ENCODE measurements around the gene ING3. TPM values are rescaled to one million over a fixed set of nuclear protein-coding genes. Genes with fewer than 3 reads are reported as not detected.

Gene ING3
- total RNA-seq, 1 experiment from 2014 or later, result 9.1 TPM

DNA sequence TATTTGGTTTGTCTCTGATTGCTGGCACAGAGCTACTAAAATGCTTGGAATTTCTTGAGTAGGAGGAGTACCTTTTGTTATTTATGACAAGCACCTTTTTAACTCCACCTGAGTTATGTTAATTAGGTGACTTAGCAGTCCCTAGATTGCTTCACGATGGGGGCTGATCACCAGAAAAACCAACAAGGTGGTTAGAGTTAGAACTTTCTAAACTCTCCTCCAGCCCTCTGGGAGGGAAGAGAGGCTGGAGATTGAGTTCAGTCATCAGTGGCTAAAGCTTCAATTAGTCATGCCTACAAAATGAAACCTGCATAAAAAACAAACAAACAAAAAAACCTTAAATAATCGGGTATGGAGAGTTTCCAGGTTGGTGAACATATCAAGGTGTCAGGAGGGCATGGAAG, 23.6 kb upstream of the ING3 start:
- Histone ChIP-seq H3K4me3 (ENCODE audit: low read depth in 2 of 2, low read length in 2 of 2) (no peak overlapping the region), H3K9me3 (ENCODE audit: control insufficient read depth, insufficient read depth, low read depth, low read length) (no peaks in the 10 kb centered on the region), H3K27me3 (ENCODE audit: control insufficient read depth, insufficient read depth, low read length) (no peaks in the 10 kb centered on the region), H3K36me3 (ENCODE audit: control insufficient read depth, insufficient read depth, low read length) (no peaks in the 10 kb centered on the region), H3K4me1 (ENCODE audit: control insufficient read depth, insufficient read depth, low read length) (no peaks in the 10 kb centered on the region), H3K27ac (ENCODE audit: low read length) (no peak overlapping the region)
- TF ChIP-seq, protein P1, sequence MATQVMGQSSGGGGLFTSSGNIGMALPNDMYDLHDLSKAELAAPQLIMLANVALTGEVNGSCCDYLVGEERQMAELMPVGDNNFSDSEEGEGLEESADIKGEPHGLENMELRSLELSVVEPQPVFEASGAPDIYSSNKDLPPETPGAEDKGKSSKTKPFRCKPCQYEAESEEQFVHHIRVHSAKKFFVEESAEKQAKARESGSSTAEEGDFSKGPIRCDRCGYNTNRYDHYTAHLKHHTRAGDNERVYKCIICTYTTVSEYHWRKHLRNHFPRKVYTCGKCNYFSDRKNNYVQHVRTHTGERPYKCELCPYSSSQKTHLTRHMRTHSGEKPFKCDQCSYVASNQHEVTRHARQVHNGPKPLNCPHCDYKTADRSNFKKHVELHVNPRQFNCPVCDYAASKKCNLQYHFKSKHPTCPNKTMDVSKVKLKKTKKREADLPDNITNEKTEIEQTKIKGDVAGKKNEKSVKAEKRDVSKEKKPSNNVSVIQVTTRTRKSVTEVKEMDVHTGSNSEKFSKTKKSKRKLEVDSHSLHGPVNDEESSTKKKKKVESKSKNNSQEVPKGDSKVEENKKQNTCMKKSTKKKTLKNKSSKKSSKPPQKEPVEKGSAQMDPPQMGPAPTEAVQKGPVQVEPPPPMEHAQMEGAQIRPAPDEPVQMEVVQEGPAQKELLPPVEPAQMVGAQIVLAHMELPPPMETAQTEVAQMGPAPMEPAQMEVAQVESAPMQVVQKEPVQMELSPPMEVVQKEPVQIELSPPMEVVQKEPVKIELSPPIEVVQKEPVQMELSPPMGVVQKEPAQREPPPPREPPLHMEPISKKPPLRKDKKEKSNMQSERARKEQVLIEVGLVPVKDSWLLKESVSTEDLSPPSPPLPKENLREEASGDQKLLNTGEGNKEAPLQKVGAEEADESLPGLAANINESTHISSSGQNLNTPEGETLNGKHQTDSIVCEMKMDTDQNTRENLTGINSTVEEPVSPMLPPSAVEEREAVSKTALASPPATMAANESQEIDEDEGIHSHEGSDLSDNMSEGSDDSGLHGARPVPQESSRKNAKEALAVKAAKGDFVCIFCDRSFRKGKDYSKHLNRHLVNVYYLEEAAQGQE (IDR thresholded peaks at IDR 0.05; ENCODE audit: insufficient read depth in 1 of 2, low read depth in 2 of 2, low read length in 1 of 2), result no peak
- TF ChIP-seq SIN3A (IDR thresholded peaks at IDR 0.05; ENCODE audit: borderline replicate concordance, insufficient read depth, low read depth, low read length) (no peak), POLR2AphosphoS5 (IDR thresholded peaks at IDR 0.05; ENCODE audit: low read depth, low read length) (no peak), TCF7L2 (IDR thresholded peaks at IDR 0.05; ENCODE audit: low read depth, low read length) (no peak)
- TF ChIP-seq, protein P2, sequence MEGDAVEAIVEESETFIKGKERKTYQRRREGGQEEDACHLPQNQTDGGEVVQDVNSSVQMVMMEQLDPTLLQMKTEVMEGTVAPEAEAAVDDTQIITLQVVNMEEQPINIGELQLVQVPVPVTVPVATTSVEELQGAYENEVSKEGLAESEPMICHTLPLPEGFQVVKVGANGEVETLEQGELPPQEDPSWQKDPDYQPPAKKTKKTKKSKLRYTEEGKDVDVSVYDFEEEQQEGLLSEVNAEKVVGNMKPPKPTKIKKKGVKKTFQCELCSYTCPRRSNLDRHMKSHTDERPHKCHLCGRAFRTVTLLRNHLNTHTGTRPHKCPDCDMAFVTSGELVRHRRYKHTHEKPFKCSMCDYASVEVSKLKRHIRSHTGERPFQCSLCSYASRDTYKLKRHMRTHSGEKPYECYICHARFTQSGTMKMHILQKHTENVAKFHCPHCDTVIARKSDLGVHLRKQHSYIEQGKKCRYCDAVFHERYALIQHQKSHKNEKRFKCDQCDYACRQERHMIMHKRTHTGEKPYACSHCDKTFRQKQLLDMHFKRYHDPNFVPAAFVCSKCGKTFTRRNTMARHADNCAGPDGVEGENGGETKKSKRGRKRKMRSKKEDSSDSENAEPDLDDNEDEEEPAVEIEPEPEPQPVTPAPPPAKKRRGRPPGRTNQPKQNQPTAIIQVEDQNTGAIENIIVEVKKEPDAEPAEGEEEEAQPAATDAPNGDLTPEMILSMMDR (IDR thresholded peaks at IDR 0.05), result no peak
- in situ Hi-C loops (cut with HindIII; ENCODE audit: low pct_unique_long_range_greater_than_20kb, low sequenced_read_pairs), result no loop called here
- BruUV-seq (replicated peaks), result no TSS peak
- no peak for ATAC-seq
- ChIA-PET CTCF (no interaction called here), POLR2A (no interaction called here)
- DNase-seq (ENCODE audit: low read depth, low spot score), result no peak
- intact Hi-C loops (cut with micrococcal nuclease; ENCODE audit: unreplicated experiment), result no loop called here

DNA sequence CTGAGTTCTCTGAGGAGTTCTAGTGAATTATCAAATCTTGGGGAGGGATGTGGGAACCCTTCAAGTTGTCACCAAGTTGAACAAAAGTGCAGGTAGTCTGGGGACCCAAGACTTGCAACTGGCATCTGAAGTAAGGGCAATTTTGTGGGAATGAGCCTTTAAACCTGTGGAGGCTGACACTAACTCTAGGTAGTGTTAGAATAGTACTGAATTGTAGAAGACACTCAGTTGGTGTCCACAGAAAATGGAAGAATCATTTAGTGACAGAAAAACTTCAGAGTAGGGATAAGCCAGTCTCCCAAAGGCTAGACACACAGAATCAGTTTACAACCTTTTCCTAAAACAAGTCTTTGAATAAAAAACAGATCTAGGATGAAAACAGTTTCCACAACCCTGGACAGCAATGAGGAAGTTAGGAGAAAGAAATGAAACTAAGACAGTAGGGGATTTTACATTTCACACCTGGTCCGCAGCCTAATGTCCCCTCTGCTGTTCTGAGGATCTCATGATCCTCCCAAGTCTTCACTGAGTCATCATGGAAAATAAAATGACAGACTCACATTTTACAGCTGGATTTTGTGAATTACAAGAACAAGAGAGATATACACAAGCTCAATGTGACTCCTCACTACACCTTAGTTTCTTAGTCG, 23.0 kb upstream of the ING3 start:
- in situ Hi-C loops (cut with HindIII; ENCODE audit: low pct_unique_long_range_greater_than_20kb, low sequenced_read_pairs) (no loop called here), intact Hi-C loops (cut with micrococcal nuclease; ENCODE audit: unreplicated experiment) (no loop called here)
- Histone ChIP-seq H3K9me3 (ENCODE audit: control insufficient read depth, insufficient read depth, low read depth, low read length) (no peaks in the 10 kb centered on the region), H3K27ac (ENCODE audit: low read length) (no peak overlapping the region), H3K4me3 (ENCODE audit: low read depth in 2 of 2, low read length in 2 of 2) (no peak overlapping the region), H3K4me1 (ENCODE audit: control insufficient read depth, insufficient read depth, low read length) (no peaks in the 10 kb centered on the region), H3K36me3 (ENCODE audit: control insufficient read depth, insufficient read depth, low read length) (no peaks in the 10 kb centered on the region), H3K27me3 (ENCODE audit: control insufficient read depth, insufficient read depth, low read length) (no peaks in the 10 kb centered on the region)
- BruUV-seq (replicated peaks), result no TSS peak
- TF ChIP-seq SIN3A (IDR thresholded peaks at IDR 0.05; ENCODE audit: borderline replicate concordance, insufficient read depth, low read depth, low read length) (no peak), POLR2AphosphoS5 (IDR thresholded peaks at IDR 0.05; ENCODE audit: low read depth, low read length) (no peak), TCF7L2 (IDR thresholded peaks at IDR 0.05; ENCODE audit: low read depth, low read length) (no peak)
- TF ChIP-seq, protein P2 (IDR thresholded peaks at IDR 0.05), result no peak
- TF ChIP-seq, protein P1 (IDR thresholded peaks at IDR 0.05; ENCODE audit: insufficient read depth in 1 of 2, low read depth in 2 of 2, low read length in 1 of 2), result no peak
- no peak for ATAC-seq
- CTCF ChIA-PET, result no interaction called here
- POLR2A ChIA-PET, result no interaction called here
- no peak for DNase-seq (ENCODE audit: low read depth, low spot score)

All from Panc1 (cell line).